HS-27A (cell line): ENCODE results near the gene CEP57.

Source experiments
- DNase-seq: peaks from one replicate; pipeline ENCODE4 v3.0.0-alpha.2; 2012; ENCODE audit warnings: low read depth, missing footprints

Gene CEP57

DNA sequence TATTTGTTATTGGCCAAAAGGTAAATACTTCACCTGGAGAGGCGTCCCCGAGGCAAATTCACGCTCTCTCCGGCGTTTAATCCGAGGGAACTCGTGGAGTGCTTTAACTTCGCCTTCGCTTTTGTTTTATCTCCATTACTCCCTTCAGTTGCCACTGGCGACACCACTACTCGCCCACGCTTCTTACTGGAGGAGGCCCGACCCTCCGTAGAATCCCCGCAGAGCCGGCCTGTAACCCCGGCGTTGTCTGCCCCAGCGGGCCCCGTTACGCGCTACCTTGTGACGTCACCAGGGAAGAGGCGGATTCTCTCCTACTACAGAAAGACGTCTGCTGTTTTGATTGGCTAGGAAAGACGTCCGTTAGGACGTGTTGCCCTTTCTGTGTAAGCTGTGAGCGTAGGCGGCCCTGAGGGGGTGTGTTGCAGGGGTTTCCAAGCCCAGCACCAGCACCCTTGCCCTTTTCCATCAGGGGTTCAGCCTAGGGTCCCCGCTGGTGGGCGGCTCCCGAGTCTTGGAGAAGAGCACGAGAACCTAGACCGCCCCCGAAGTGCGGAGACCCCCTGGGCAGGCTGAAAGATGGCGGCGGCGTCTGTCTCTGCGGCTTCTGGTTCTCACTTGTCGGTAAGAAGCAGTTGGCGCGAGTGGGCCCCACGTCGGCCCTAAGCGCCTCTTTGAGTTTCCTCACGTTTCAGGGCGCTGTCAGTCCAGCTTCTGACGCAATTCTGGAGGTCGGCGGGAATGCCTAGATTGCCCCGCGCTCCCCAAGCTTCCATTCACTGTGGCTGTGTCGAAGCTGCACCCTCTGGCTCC is at the start of gene CEP57:
TSS of gene CEP57 (plus strand) at position 376 of the 810 bp plus-strand sequence. CDS start at position 577, 201 bp downstream.
- DNase-seq = peak; percentile 99

DNA sequence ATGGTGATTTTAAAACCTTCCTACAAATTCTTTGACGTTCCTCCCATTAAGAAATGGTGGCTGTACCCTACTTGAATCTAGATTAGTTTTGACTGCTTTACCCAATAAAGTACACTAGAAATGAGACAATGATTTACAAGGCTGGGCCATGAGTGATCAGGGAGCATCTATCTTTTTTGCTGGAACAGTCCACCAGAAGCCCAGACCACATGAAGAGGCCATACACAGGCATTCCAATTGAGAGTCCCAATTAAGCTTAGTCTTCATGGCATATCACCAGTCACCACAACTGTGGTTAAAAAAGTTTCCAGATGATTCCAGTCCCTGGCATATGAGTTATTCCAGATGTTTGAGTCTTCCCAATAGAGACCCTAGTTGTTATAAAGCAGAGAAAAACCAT is 40.2 kb upstream of the CEP57 start:
- no peak for DNase-seq

DNA sequence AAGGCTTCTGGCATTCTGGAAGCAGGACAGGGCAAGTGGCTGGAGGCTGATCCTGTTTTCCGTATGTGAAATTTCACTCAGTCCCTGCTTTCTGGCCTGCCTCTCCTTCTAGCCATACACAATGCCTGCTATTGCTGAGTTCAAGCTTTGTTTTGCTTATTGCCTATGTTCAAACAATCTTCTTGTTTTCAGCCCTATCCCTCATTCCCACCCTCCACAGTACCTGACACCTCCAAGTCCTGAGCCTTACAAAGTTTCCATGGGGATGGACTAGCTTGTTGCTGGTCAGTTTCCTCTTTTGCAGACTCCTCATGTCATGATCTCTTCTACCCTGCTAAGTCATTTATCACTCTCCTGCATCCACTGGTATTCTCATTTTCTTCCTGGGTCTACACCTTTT is 38.8 kb upstream of the CEP57 start:
- DNase-seq = no peak

DNA sequence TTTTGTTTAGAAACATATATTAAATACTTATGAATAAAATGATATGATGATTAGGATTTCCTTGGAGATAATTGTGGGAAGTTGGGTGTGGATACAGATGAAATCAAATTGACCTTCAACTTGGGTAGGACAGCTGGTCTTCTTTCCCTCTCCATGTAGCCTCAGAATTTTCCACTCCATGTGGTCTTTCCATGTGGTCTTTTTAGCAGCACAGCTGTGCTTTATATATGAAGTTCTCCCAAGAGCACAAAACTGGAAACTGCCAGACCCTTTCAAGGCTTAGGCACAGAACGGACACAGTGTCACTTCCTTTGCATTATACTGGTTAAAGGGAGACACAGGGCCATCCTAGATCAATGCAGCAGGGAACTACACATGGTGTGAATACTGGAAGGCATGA is 29.4 kb upstream of the CEP57 start:
- DNase-seq = no peak

DNA sequence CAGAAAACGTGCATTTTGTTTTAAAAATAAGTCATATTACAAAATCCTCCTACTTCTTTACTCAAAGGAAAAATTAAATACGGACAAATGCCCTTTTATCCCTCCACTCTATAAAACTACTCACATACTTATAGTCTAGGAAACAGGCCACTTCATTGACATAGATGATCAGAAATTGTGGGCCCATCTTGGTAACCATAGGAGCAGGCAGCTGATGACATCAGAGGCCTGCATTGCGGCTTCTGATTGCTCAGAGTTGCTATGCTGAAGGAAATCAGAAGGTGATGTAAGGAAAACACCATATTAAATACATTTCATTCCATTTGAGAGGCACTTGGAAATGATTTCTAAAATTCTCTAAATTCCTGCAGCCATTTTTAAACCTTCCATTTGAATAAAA is 27.8 kb upstream of the CEP57 start:
- DNase-seq = no peak

DNA sequence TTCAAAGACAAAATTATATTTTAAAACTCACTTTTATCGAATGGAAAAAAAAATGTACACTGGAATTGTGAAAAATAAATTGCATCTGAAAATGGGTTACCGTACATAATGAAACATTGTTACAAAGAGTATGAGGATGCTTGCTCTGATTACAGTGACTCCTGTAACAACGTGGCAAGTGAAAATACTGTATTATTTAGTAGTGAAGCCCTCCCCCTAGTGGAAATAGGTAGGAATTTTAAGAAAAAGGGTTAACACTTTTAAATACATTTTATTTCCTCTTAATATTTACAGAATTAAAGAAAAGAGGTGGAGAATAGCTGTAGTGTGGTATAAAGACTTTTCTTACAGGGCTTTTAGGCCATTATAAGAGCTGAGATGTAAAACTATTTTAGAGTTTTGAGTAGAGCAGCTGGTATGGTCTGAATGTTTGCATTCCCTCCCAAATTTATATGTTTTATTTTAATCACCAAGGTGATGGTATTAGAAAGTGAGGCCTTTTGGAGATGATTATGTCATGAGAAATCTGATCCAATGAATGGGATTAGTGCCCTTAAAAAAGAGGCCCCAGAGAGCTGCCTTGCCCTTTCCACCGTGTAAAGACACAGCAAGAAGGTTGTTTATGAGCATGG is 25.9 kb upstream of the CEP57 start:
- peak; percentile 23 for DNase-seq

DNA sequence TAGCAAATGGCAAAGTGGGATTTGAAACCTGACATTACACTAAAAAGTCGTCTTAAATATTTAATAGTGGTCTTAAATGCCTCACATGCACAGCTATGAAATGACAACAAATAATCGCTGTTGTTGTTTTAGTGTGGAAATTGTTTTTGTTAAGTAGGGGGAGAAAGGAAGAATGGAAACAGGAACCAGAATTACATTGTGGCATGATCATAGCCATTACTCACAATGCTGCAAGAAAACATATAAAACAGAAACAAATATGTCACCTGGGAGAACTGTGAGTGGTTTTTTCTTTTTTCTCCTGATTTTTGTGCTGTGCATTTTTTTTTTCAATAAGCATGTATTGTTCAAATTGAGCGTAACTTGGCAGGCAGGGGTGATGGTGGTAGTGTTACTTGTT is 23.6 kb upstream of the CEP57 start:
- DNase-seq = no peak

DNA sequence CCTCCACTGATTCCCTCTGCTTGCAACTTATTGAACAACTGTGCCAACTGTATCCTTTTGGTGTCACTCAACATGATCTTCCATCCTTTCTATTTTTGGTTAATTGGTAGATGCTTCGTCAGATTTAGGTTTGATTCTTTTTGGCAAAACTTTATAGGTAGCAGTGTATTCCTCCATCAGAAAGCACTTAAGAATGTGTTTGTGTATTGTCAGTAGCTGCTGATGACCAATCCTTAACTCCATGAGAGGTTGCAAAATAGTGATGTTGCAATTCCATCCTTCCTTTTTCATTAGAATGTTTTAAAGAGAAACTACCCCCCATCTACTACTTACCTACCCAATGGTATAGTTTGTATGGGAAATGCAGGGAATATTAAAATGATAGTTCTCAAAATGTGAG is 22.8 kb upstream of the CEP57 start:
- DNase-seq = no peak

DNA sequence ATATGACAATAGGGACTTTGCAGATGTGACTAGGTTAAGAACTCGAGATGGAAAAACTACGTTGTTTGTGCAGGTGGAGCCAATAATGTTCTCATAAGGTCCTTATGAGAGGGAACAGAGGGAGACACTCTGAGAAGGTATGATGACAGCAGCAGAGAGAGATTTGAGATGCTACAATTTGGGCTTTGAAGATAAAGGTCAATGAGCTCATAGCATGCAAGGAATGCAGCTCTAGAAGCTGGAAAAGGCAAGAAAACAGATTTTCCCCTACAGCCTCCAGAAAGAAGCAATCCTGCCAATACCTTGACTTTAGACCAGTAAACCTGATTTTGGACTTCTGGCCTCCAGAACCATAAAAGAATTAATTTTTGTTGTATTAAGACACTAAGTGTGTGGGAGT is 21.8 kb upstream of the CEP57 start:
- no peak for DNase-seq

DNA sequence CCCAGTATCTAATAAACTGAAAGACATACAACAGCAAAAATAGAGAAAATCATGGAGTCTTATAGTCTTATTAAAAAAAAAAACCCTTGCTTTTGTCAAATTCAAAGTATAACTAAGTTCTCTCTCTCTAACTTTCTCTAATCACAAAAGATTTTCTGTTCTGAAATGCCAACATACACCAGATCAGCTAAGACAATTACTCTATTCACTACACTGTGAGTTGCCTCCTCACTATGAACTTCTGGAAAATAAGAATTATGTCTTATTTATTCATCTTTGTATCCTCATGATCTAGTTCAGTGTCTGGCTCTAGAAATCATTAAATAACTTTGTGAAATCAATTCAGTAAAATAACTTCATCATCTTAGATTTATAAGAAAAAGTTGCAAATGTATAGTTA is 13.4 kb upstream of the CEP57 start:
- DNase-seq = no peak

DNA sequence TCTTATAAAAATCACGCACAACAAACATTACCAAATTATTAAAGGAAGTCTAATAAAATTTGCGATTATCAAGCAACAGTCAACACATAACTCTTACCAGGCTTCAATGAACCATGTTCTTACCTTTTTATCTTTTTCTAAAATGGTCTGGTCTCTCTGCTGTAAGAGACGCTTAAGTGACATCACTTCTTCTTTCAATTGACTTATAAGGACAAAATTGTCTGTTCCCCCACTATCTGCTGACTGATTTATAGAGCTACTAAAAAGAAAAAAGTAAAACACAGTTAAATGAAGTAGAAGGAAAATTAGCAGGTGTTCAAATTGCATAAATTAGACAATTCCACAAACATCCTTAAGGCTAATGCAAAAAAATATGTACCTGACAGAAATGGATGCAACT is 11.6 kb upstream of the CEP57 start:
- no peak for DNase-seq

DNA sequence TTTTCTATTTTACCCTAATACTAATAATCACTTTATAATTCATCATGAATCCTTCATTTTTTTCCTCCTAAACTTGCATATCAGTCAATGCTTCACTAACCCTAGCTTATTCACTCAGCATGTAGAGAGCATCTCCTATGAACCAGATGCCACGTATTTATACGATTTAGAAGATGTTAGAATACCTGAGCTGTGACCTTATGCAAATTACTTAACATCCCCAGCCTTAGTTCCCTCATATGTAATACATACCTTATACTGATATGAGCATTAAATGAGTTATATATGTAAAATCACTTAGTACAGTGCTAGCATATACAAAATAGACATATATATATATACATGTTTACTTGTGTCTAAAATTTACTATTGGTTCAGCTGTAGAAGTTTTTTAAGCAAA is 9.8 kb upstream of the CEP57 start:
- no peak for DNase-seq

DNA sequence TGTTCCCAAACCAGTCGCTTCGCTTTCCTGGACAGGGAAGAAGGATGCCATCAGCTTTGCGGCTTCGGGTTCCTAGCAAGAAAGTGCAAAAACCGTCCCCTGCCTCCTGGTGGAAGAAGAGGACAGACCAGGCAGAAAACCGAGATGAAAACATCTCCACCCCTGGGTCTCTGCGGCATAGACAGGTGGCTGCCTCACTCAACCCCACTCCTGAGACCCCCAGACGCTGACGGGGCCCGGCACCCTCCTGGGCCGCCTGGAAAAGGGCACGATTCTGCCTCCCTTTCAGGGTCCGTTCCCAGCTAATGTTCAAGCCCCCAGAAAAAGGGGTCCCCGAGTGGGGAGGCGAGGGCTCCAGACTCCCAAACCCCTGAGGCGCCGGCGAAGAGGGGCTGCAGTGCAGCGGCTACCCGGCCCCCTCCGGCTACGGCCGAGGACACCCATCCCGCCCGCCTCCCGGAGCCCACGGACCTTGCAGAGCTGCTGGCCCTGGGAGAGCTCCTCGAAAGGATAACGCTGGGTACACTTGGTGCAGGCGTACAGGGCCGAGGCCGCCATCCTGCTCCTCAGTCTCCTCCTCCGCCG is 1.3 kb upstream of the CEP57 start:
- DNase-seq = peak; percentile 20

DNA sequence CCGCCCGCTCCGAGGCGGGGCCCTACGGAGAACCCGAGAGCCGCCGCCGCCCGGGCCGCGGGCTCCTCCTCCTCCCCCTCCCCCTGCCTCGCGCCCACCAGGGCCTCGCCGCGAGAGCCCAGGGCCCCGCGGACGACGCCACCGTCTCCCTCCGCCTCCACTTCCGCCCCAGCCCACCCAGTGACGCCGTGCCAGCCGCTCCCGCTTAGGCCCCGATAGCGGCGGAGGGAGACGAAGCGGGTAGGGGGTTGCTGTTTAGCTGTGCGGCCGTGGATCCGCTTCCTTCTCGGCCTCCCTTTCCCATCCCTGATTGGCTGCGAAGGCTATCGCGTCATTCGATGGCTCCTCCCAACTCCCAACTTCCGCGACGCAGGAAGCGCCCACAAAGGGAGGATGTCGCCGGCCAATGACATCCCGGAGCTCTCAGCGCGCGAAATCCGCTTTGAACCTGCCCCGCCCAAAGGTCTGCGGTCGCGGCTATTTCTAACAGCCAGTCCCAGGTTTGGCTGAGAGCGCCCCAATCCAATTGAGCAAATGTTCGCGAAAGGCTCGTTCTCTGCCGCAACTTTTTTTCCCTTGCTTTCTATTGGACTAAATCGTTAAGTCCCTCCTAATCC is 684 bp upstream of the CEP57 start, which contains the start of gene FAM76B:
TSS of gene FAM76B (minus strand) at position 277 of the 617 bp plus-strand sequence. CDS start 304 bp downstream, outside the sequence.
- peak; percentile 98 for DNase-seq

DNA sequence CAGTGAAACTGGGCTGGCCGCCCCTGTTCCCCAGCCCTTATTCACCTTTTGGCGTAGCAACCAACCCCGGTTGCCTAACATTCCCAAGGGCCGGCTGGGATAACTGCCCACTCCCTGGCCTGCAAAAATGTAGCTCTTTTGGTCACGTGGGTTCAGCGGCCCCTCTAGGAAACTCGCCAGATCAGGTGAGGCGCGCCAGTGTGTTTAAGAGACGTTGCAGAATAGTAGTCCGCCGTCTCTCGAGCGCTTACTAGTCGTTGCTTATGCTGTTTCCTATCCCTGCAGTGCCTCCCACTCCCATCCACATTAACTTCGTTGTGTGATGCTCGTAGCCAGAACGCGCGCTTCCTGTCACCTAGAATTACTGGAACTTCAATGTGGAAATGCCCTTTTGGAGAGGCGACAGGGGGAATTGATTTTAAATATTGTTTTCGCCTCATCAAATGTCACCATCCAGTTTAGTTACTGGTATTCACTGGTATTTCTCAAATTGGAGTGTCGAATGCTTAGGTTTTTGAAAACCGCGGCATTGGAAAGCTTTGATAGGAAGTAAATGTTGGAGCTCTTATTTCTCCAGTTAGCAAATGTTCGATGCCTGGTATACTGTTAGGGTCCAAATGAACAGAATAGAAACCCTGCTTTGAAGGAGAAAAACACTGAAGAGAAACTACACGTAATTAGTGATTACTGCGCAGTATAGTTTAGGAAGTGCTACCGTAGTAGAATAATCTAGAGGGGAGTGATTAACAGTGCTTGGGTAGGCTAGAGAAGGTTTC is 823 bp downstream of the CEP57 start:
- peak; percentile 27 for DNase-seq

DNA sequence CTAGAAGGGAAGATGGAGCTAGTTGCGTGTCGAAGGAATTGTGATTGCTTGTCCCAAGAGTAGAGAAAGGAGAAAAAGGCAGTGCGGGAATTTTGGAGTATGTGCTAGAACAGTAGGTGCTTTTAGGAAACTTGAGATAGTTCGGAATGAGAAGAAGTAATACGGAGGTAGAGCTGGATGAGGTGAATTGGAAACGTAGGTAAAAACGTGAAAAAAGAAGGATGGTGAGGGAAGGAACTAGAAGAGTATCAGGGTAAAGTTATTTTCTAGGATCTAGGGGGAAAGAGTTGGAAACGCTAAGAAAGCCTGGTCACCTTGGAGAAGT is 1.4 kb downstream of the CEP57 start:
- DNase-seq = no peak

DNA sequence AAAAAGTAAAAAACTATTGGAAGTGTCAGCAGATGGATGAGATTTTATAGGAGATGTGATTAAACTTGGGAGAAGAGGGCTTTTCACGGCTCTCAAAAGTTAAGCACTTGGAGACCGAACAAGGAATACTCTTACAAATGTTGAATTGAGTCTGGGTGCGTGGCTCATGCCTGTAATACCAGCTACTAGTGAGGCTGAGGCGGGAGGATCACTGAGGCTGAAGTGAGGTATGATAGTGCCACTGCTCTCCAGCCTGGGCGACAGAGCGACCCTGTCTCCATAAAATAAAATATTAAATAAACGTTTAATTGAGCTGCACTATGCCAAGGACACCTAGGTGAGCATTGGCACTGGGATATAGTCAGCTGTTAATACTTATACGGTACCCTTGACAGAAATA is 1.9 kb downstream of the CEP57 start:
- DNase-seq = no peak

DNA sequence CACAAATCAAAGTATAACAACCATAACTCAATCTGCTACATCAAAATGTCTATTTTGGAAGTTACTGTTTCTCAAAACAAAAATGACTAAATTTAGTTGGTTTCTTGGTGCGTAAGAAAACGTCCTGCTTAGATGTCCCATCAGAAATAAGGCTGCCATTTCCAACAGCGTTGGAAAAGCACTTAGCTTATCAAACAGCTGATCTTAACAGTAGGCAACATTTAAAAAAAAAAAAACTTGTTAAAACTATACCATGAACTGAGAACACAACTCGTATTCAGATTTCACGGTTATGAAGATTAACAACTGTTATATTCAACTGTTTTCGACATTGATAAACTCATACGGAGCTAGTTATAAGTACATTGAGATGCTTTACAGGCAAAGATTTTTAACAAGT is 2.4 kb downstream of the CEP57 start:
- DNase-seq = no peak

DNA sequence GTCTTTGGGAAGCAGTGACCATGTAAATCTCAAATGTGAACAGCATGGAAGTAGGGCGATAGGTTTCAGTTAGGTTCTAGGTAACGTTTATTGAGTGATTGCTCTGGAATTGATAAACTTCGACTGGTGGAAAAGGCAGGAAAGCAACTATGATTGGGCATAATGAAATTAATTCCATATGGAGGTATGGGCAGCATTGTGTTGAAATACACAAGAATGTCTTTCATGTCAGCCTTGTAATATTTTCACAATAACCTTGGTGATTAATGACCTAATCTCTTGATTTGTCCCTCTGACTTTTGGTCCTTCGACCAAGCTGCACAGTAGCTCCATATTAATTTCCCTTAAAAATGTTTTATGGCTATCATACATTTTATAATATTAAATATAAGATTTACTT is 2.8 kb downstream of the CEP57 start:
- DNase-seq = no peak

DNA sequence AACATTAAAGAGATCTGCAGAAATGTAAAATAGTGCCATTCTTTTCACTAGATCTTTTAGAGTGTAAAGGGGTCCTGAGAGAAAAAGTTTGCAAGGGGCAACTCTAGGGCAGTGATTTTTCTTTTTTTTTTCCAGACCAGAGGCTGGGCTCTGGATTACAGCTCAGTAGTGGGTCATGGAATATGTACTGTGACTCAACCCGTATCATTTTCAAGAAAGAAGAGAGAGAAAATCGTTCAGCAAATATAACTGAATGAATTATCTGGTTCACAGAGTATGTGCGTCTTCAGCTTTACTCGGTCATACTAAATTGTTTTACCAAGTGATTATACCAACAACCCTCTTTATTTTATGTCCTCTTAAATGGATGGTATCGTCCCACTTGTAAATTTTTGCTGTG is 3.8 kb downstream of the CEP57 start:
- DNase-seq = no peak

DNA sequence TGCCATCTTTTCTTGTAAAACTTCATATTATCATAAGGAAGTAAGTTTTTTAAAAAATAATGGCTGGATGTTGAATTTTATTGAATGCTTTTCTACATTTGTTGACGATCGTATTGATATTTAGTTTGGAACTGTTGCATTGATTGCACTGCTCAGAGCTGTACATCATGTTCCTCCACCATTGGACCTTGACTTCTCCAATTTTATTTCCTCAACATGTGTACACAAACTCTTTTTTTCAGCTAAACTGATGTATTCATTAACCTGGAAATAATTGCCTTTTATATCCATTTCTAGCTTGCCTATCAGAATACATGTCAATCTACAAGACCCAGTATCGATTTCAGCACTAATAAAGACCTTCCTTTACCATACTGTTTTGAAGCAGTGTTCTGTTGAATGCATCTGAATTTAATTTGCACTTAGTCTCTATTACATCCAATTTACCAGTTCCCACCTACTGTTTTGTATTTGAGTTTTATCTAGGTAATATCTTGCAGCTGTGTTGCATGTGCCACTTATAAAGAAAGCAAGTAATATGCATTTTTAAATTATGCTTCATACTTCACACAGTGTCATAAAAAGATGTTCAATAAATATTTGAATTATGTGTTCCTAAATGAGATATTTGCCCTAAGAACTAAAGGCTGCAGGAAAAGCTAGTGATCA is 5.5 kb downstream of the CEP57 start:
- no peak for DNase-seq

DNA sequence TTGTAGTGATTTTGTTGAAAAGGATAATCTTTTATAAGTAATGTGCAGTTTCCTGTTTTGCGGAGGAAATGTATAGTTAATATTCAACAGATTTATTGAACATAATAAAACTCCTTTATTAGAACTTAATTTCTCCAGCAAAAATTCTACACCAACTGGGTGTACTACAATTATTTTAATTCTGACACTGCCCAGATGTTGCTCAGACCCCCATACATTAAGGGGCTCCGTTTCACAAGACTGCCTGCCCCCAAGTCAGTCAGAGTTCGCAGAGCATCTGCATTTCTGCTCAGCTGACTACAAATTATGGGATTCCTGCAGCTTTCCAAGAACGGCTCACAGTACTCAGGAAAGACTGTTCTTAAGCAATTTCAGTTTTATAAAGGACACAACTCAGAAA is 6.2 kb downstream of the CEP57 start:
- DNase-seq = no peak
